ENCODE data around the gene COQ4.

- TF ChIP-seq CTCF (IDR thresholded peaks at IDR 0.05; ENCODE audit: insufficient read depth, low read depth, low read length) (no peak), EZH2 (IDR thresholded peaks at IDR 0.05; ENCODE audit: insufficient read depth, low read length) (no peak)
These were observed 7.9 kb upstream of the COQ4 start for GRCh38 chr9:128314697-128315096.
